Measurements from ENCODE around the gene TTC24. TPM values are rescaled to one million over a fixed set of nuclear protein-coding genes. Genes with fewer than 3 reads are reported as not detected.
"Not testable (repeated sequence)": the region's sequence is repeated elsewhere in the genome, so short reads cannot be mapped to it uniquely, and the experiment has no call there.

Gene TTC24
- total RNA-seq, 1 donor from 2014 or later: not detected

DNA sequence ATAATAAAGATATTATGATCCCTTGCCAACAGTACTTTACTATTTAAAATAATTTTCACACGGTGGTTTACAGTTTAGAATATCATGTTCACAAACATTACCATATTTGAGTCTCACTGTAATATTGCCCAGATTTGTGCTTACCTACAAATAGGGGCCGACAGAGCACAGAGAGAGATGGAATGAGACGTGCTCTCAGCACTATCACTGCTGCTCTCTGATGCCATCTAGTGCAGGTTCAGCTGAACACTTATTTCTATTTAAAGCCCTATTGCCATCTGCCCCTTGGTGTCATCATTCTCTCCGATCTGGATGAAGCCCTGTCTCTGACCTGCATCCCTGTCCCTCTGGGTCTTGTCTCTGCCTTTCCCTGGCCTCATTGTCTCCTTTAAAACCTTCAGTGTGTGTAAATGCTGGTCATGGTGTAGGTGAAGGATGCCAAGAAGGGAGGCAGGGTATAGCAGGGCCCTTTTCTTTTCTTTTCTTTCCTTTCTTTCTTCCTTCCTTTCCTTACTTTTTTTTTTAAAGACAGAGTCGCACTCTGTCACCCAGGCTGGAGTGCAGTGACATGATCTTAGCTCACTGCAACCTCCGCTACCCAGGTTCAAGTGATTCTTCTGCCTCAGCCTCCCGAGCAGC lies 28.6 kb downstream of the TTC24 start:
- peak; percentile 71 for DNase-seq (ENCODE audit: low read depth)

DNA sequence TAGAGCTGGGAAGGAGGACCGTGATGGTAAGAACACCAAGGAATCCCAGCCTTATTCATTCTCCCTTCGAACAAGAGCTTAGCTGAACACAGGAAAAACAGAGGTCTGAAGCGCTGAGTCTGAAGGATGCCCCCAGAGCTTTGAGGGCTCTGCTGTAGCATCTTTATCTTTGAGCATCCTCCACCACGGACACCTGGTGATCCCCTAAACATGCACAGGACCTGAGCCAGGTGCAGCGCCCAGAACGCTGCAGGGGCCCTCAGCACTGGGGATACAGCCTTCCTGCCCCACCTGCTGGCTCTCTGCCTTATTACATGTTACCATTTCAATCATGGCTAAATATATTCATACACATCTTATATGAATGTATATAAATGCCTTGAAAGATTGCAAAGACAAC lies 29.5 kb downstream of the TTC24 start:
- DNase-seq (ENCODE audit: low read depth): no peak

DNA sequence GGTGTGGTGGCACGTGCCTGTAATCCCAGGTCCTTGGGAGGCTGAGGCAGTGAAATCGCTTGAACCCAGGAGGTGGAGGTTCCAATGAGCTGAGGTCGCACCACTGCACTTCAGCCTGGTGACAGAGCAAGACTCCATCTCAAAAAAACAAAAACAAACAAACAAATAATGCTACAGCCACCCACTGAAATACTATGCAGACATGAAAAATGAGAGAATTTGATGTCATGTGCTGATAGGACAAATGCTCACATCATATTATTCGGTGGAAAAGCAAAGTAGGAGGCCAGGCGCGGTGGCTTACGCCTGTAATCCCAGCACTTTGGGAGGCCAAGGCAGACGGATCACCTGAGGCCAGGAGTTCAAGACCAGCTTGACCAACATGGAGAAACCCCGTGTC lies 30.5 kb downstream of the TTC24 start:
- DNase-seq (ENCODE audit: low read depth): not testable (repeated sequence)

DNA sequence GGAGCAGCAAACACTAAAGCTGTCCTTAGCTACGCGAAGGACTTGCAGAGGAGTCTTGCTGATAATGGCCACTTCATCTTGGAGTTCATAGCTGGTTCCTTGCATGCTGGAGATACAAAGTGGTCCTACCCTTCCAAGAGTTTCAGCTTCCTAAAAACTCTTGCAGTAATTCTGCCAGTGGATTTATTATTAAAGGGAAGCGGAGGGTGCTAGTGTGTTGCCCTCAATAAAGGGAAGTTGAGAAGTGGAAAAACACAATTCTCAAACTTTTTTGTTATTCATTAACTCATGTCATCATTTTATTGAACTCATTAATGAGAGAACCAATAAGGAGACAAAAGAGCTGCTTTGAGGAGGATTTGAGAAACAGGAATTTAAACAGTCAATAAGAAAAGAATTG lies 33.1 kb downstream of the TTC24 start:
- DNase-seq (ENCODE audit: low read depth): no peak

DNA sequence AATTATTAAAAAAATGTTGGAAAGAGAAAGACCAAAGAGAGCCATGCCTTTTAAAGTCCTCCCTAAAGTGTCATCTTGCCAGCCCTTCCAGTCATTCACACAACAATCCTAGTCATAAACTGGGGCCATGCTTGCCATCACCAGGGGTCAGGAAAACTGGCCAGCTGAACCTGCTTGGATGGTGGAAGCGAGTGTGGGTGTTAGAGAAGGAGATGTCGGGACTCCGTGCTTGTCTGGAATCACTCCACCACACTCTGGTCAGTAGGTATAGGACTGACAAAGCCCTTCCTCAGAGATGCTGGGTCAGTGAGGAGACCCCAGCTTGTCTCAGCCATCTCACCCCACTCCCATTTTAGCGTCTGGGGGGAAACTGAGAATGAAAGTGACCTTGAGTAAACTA lies 36.4 kb downstream of the TTC24 start:
- no peak for DNase-seq (ENCODE audit: low read depth)

DNA sequence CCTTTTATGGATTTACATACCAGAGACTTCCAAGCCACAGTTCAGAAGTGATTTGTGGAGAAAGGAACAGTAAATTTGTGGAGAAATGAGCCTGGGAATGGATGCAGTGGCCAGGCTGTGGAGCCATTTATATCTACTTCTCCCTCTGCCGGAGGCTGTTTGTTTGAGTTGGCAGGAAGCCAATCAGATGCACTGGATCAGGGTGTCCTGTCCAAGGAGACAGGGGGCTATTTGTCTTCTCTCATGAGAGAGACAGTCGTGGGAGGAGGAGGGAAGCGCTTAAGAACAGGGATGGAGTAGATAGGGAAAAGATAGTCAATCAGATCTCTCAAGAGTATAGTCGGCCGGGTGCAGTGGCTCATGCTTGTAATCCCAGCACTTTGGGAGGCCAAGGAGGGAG lies 36.9 kb downstream of the TTC24 start:
- DNase-seq (ENCODE audit: low read depth): no peak

DNA sequence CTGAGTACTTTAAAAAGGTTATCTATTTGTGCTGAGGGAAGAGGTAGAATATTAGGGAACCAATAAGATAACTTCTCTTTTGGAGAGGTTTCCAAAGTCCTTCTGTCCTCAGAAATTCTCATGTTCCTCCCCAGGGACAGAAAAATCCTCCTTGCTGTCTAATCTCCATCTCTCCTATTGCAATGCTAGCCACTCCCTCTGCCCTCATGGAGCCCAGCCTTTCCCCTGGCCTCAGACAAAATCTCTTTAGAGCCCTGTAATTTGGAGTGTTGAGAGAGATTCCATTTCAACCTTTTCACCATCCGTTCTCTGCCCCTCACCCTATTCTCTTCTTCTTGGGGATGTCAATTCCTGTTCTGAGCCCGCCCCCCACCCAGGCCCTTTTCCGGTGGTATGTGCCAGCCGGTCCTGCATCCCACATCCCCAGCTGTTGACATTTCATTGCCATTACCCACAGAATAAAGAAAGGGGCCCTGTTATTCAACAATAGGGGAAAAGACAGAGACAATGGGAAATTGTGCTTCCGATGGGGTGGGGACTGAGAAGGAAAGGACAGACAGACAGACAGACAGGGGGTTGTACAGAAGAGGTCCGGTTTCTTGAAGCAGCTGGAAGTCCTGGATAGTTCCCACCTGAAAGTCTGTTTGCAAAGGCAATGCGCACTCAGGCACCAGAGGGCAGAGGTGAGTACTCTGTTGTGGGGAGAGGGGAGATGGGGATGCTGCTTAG lies 39.5 kb downstream of the TTC24 start, which contains the start of gene HAPLN2:
Gene HAPLN2 (plus strand): TSS at position 563 of the 729 bp plus-strand sequence. CDS start 4,076 bp downstream, outside the sequence.
- DNase-seq (ENCODE audit: low read depth): no peak

DNA sequence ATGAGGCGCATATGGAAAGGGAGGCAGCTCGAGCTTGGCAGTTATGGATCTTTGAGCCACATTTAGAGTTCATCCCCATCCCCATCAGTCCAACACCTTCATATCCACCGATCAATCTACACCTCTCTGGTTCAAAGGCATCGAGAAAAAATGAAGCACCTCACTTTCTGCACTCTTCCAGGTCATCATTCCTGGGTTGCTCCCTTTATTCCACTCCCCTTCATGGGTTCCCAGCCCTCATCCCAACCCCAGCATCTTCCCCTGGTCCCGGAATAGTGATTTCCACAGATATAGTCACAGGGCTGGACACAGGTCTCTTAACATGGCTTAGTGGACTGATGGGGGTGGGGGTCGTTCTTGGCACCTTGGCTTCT lies 40.0 kb downstream of the TTC24 start:
- no peak for DNase-seq (ENCODE audit: low read depth)

DNA sequence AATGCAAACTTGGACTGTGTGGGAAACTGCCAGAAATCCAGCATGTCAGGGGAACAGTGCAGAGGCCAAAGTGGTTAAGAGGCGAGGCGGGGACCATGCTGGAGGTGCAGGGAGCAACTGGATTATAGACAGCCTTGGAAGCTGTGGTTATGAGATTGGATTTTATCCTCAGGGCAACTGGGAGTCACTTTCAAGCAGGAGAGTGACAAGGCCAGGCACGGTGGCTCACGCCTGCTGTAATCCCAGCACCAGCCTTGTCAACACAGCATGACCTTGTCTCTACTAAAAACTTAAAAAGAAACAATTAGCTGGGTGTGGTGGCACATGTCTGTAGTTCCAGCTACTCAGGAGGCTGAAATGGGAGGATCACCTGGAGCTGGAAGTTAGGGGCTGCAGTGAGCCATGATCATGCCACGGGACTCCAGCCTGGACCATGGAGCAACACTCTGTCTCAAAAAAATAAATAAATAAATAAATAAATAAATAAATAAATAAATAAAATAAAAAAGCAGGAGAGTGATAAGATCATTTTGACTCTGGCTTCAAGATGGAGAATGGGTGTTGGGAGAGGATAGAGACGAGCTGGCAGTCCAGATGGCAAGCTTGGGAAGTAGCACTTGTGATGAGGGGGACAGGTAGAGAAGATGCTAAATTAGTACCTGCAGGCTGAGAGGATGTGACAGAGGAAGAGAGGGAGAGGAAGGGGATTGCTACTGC lies 43.2 kb downstream of the TTC24 start:
- no peak for DNase-seq (ENCODE audit: low read depth)

DNA sequence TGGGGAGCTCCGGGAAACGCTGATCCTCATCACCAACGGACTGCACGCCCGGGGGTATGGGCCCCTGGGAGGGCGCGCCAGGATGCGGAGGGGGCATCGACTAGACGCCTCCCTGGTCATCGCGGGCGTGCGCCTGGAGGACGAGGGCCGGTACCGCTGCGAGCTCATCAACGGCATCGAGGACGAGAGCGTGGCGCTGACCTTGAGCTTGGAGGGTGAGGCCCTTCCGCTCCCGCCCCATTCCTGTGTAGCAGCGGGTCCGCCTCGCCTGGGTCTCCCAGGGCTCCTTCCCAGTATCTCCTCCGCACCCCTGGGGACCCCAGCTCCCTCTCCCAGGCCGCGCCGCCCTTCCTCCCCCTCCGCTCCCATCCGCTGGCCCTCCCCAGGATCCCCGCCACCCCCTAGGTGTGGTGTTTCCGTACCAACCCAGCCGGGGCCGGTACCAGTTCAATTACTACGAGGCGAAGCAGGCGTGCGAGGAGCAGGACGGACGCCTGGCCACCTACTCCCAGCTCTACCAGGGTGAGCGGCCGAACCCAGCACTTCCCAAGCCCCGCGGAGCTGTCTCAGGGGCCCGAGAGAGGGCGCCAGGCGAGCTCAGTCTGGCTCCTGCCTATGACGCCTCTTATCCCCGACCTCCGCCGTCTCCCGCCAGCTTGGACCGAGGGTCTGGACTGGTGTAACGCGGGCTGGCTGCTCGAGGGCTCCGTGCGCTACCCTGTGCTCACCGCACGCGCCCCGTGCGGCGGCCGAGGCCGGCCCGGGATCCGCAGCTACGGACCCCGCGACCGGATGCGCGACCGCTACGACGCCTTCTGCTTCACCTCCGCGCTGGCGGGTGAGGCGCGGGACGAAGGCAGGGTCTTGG lies 44.7 kb downstream of the TTC24 start:
- no peak for DNase-seq (ENCODE audit: low read depth)

DNA sequence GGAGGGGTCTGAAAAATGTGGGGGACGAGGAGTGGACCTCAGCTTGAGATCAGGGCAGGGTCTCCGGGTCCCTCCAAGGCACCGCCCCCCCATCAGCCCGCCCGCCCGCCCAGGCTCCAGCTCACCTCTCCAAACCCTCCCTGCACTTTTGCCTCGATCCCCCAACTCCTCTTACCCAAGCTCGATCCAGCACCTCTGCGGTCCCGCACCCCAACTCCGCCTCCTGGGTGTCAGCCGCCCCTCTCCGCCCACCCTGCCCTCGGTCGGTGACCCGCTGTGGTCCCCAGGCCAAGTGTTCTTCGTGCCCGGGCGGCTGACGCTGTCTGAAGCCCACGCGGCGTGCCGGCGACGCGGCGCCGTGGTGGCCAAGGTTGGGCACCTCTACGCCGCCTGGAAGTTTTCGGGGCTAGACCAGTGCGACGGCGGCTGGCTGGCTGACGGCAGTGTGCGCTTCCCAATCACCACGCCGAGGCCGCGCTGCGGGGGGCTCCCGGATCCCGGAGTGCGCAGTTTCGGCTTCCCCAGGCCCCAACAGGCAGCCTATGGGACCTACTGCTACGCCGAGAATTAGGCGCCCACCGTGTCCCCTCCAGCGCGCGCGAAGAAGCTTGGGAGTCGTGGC lies 45.4 kb downstream of the TTC24 start:
- no peak for DNase-seq (ENCODE audit: low read depth)

DNA sequence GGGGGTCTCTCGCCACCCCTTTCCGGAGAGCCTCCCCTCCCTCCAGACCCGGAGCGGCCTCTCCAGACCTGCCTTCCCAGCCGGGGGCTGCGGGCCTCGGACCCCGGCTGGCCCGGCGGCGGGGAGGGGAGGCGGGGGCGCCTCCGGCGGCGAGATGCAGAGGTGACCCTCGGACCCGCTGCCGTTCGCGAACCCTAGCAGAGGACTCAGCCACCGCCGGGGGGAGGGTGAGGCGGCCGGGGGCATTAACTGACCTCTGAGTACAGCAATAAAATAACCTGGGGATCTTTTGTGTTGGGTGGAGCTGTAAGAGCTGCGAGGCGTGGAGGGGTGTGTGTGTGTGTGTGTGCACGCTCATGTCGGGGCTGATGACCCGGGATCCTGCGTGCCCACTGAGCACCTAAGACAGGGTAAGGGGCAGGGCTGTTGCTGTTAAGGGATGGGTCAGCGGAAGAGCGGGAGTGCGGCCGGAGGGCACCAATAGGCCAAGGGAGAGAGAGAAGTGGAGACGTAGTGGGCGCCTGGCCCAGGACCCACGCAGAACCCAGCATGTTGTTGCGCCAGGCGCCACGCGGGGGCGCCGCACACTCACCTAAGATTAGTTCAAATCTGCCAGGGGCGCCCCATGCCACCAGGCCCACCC lies 46.0 kb downstream of the TTC24 start:
- DNase-seq (ENCODE audit: low read depth): no peak

DNA sequence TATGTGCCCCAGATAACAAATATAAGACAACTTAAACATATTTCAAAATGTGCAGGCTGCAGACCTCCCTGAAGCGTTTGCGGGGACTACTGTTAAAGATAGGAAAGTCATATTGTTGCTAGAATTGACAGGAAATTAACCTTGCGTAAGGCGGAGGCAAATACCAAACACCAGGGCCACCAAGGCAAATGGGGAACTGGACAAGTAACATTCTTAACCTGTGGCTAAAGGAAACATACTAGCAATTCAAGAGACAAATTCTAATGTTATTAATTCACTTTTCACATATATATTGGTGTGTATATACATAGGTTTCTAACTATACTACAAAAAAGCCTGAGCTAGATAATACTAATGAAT lies 46.5 kb downstream of the TTC24 start:
- DNase-seq (ENCODE audit: low read depth): no peak

DNA sequence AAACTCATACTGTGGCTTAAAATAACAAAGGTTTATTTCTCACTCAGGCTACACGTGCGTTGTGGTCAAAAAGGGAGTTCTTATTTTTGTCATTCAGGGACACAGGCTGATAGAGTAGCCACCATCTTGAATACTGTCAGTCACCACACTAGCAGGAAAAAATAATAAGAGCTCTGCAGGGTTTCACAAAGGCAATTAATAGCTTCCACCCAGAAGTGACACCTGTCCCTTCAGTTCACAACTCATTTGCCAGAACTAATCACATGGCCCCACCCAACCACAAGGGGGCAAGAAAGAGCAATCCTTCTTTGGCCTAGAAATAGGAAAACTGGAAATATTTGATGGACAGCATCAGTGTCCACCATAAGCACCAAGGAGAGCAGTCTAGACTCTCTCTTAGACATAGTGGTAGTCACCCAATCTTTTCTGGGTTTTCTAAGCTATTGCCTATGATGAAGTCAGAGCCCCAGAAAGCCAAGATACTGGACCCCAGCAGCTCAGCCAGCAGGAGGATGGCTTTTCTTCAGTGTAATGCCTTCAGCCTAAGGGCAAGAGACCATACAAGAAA lies 47.9 kb downstream of the TTC24 start:
- peak; percentile 59 for DNase-seq (ENCODE audit: low read depth)

DNA sequence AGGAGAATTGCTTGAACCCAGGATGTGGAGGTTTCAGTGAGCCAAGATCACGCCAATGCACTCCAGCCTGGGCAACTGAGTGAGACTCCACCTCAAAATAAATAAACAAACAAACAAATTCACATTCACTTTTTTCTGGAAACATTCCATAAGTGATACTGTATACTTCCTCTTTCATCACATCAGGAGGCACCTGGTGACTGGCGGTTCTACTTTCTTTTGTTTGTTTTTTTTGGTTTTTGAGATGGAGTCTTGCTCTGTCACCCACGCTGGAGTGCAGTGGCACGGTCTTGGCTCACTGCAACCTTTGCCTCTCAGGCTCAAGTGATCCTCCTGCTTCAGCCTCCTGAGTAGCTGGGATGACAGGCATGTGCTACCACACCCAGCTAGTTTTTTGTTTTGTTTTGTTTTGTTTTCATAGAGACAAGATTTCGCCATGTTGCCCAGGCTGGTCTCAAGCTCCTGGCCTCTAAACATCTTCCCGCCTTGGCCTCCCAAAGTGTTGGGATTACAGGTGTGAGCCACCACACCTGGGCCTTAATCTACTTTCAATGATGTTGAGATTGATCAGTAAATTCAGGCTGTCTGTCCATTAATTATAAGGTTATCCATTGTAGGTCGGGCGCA lies 50.4 kb downstream of the TTC24 start:
- no peak for DNase-seq (ENCODE audit: low read depth)

DNA sequence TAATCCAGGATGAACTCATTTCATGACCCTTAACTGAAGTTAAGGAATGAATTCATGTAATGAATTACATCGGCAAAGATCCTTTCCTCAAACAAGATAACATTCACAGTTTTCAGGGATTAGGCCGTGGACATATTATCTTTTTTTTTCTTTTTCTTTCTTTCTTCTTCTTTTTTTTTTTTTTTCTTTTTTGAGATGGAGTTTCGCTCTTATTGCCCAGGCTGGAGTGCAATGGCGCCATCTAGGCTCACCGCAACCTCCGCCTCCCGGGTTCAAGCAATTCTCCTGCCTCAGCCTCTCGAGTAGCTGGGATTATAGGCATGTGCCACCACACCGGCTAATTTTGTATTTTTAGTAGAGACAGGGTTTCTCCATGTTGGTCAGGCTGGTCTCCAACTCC lies 51.6 kb downstream of the TTC24 start:
- DNase-seq (ENCODE audit: low read depth): not testable (repeated sequence)

DNA sequence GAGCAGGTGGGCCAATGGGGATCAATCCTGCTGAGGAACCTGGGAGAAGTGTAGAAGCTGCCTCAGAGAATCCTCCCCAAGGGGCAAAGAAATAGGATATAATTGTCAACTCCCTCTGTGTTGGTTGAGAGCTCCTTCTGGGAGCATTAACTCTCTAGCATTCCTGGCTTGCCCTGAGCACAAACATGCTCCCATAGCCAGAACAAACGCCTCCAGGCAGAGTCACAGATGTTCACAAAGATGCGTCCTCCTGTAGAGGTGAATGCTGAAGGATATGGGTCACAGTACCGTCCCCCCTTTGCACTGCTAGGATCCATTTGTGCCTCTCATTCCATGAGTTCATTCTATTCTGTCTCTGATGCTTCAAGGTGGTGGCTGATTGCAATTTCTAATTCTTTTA lies 52.8 kb downstream of the TTC24 start:
- DNase-seq (ENCODE audit: low read depth): no peak
